ENCODE results near the gene DENND5B.

DENND5B gene

GRCh38 chr12:31343139-31343538 lies 247.8 kb downstream of the DENND5B start:
- no peak for DNase-seq (ENCODE audit: extremely low read depth in 1 of 2, low read depth in 1 of 2)

- no peak for DNase-seq (ENCODE audit: extremely low read depth in 1 of 2, low read depth in 1 of 2)
Observed at GRCh38 chr12:31342286-31342685, 248.7 kb downstream of the DENND5B start.

GRCh38 chr12:31339831-31340622 lies 250.9 kb downstream of the DENND5B start:
- DNase-seq (ENCODE audit: extremely low read depth in 1 of 2, low read depth in 1 of 2): no peak

- no peak for DNase-seq (ENCODE audit: extremely low read depth in 1 of 2, low read depth in 1 of 2)
Observed at GRCh38 chr12:31337952-31338351, 253.0 kb downstream of the DENND5B start.
